GM12873 (cell line): ENCODE measurements around the gene OR56A4.

Experiments
- CTCF ChIP-seq: IDR thresholded peaks from 2 replicates; pipeline ENCODE4 v1.5.1; 2012; ENCODE audit warnings: low read depth, mild to moderate bottlenecking, moderate library complexity, low read length, control low read depth; ENCODE audit not compliant: insufficient read depth; ENCODE audit errors: missing control alignments

OR56A4 gene, protein sequence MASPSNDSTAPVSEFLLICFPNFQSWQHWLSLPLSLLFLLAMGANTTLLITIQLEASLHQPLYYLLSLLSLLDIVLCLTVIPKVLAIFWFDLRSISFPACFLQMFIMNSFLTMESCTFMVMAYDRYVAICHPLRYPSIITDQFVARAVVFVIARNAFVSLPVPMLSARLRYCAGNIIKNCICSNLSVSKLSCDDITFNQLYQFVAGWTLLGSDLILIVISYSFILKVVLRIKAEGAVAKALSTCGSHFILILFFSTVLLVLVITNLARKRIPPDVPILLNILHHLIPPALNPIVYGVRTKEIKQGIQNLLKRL

DNA sequence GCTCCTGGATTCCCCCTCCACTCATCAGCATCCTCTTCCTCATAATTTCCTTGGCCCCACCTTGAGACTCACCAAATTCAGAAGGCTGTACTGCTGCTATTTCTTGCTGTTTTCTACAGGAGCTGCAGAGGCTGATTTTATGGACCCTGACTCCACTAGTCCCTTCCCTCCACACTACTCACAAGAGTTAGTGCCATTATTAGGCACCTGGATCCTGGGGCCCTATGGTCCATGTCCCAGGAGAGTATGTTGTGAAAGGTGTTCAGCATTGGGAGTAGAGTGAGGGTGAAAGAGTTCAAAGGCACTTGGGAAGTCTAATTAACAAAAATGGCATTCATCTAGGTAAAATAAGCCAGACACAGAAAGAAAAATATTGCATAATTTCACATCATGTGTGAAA is at the start of gene OR56A4:
OR56A4 (minus strand) TSS at position 101 of the 400 bp plus-strand sequence. CDS start 3,954 bp downstream, outside the sequence.
- no peak for TF ChIP-seq CTCF

DNA sequence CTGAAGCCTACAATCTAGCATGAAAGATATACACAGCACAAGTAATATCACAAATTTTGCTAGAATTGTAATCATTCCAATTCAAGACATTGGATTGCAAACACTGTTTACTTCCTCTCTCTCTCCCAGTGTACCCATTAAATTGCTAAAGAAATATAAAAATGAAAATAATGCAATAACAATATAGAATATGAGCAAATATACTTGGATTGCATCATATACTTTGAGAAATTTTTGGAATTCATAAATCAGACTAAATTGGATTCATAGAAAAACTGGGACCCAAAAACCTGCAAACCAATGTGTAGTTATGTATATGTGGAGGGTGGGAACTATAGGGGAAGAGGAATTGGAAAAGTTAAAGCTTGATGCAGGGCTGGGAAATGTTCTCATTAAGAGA is 48.8 kb upstream of the OR56A4 start:
- no peak for TF ChIP-seq CTCF

- no peak for TF ChIP-seq CTCF
Observed at GRCh38 chr11:6052374-6052773, 45.6 kb upstream of the OR56A4 start.

DNA sequence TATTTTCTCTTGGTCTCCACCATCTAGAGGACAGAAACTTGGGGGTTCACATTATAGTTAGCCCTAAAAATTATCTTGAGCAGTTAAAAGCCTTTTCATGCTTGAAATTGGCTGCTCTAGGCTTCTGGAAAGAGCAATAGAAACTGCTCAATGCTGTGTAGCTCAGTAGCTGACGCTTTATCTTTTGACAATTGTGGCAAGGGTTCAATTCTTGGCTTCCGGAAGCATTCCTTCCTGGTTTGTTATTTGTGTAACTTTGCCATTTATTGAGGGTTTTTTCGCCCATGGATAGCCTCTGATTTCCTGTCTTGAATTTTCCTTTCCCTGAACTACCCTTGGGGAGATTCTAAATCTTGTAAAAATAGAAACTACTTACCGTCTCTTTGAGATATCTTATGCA is 34.1 kb upstream of the OR56A4 start:
- no peak for TF ChIP-seq CTCF

GRCh38 chr11:6030708-6031405 is 24.1 kb upstream of the OR56A4 start, which contains the start of gene OR56A1:
TSS of gene OR56A1 (minus strand) at chr11:6030758. CDS start at chr11:6027692, 3,066 bp downstream.
- no peak for TF ChIP-seq CTCF

GRCh38 chr11:6027501-6027900 is 20.8 kb upstream of the OR56A4 start:
- TF ChIP-seq CTCF, result no peak

GRCh38 chr11:6025056-6025455 is 18.3 kb upstream of the OR56A4 start:
- TF ChIP-seq CTCF, result no peak
